GM20431 (cell line): ENCODE data around the gene RBPJ.

Experiments used
- in situ Hi-C: fragments of 300-500 bp; cut with MseI, MboI; formaldehyde crosslinking; loops from one replicate; pipeline ENCODE4 v1.15.0; 2020; ENCODE audit warnings: low sequenced_read_pairs; ENCODE audit not compliant: unreplicated experiment

RBPJ gene

DNA sequence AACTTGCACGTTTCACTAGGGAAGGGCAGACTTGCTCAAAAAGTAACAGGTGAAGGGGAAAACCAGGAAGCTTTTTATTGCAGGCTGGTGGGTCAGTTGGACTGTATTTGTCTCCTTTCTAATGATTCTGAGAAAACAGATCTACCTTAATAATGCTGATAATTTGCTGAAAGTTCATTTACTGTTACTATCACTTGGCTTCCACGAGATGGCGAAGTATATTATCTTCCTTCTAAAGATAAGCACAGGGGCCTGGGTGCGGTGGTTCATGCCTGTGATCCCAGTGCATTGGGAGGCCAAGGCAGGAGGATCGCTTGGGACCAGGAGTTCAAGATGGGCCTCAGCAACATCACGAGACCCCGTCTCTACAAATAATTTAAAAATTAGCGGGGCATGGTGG lies 153.1 kb downstream of the RBPJ start:
- in situ Hi-C loops: loop anchor here (25.0 kb wide), 1 partner anchor 263 kb away; no protein-coding TSS in a partner anchor

DNA sequence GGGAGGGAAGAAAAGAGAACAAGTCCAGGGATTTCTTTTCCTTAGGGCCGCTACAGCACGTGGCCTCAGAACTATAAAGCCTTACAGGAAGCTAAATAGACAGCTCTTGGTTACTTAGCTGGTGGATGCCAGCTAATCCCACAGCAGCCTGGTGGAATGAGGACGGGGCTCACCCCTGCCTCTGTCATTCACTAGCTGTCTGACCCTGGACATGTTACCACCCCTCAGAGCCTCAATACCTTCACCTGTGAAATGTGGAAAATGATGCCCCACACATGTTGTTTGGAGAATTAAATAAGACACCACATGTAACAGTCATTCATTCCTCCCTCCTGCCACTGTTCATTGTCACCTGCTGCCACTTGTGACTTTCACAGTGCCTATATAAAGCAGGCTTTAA lies 153.7 kb downstream of the RBPJ start:
- in situ Hi-C loops: loop anchor here (25.0 kb wide), 1 partner anchor 263 kb away; no protein-coding TSS in a partner anchor

DNA sequence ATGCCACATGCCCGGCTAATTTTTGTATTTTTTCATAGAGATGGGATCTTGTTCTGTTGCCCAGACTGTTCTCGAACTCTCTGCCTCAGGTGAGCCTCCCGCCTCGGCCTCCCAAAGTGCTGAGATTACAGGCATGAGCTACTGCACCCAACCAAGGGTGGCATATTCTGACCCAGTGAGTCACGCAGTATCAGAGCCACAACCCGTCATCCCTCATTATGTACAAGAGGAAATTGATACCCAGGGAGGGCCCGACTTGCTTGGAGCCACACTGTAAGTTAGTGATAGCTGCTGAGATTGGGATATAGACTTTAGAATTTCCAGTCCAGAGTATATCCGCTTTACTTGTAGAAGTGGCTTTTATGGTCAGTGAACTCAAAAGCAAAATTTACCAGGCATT lies 154.9 kb downstream of the RBPJ start:
- in situ Hi-C loops: no loop called here

DNA sequence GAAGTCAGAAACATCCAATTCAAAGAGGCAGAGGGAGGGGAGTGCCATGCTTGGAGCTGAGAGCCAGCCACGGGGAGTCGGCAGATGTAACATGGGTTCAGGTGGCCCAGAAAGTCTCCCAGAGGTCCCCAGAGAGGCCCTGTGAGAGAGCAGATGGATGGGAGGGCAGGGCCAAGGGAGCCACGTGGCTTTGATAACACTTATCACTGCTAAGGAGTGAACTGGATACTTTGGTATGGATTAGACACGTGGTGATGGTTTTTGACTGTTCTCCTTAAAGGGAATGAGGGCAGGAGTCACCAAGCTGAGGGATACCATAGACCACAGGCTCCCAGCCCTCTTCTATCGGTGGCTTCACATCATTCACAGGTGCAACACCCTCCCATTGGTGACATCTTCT lies 155.7 kb downstream of the RBPJ start:
- in situ Hi-C loops: no loop called here

DNA sequence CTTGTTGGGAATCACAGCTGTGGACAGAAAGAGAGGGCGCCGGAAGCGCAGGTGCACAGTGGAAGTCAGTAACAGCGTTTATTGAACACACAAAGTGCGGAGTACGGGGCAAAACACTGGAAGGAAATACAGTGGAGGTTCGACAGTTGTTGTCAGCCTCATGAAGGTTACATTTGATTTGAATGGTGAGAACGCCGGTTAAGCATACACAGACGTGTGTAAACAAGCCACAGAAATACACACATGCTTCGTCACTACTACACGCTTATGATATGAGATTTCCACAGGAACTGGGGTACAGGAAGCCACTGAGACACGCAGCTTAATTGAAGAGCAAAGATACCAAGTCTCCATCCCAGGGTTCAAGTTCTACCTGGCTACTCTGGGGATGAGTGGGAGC lies 157.5 kb downstream of the RBPJ start:
- in situ Hi-C loops: no loop called here

DNA sequence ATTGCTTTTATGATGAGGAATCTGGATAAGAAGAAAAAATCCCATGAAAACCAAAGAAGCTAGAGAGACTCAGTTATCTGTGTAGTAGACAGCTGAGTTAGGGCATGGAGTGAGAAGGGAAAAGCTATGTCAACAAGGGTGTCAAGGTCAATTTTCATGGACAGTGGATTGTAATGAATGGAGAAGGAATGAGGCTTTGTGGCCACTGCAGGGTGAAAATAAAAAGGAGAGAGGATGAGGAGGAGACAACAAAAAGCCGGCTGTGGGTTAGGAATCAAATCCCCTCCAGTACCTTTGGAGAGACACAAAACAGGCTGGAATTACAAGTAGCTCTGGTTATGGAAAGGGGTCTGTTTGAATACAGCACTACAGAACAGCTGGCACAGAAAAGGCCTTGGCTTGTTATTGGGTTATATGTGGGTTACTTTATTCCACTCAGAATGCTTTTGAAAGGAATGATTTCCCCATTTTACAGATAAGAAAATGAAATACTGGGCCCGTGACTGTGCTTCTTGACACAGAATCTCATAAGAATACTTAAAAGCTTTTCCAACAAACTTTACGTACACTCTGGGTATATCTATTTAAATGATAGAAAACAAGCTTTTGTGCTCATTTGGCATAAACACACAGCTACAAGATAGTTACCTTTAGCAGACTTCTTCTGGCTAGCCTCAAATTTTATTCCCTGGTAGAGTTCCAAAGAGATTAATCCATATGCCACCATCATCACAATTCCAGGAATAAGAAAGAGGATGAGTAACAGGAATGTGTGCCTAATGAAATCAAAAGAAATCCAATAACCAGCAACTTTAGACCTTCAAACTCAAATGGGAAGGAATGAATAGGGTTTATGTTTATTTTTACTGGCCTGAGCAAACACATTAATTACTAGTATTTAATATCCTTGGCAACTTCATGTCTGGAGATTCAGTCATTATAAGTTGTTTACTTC lies 162.0 kb downstream of the RBPJ start:
- in situ Hi-C loops: no loop called here

DNA sequence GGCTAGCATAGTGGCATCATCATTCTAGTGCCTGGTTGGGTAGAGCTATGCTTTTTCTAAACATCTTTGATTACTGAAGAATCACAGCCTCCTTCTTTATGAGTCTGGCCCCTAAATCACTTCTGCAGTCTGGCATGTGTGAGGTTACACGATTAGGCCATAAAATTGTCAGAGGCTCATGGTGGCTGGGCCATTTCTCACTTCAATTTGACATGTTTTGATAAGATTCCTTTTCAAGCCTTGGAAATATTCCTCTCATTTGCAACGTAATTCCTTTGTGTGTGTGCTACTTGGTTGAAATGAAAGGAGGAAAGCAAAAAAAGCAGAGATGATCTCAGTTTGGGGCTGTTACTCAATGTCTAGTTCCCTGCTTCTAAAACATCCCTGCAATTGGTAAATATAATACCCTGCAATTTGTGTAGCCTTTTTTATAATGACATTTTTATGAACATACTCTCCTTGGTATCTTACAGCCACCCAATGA lies 163.3 kb downstream of the RBPJ start:
- in situ Hi-C loops: no loop called here

DNA sequence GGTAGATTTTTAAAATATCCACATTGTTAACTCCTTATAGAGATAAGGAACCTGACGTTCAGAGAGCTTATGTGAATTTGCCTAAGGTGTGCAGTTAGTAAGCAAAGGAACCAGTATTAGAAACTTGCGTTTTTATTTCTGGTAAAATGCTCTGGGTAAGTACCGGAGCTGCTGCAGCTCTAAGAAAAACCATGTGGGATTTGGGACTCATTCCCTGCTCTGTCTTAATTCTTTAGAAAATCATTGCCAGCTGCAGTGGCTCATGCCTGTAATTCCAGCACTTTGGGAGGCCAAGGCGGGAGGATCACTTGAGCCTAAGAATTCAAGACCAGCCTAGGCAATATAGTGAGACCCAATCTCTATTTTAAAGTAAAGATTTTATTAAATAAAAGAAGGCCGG lies 163.7 kb downstream of the RBPJ start:
- in situ Hi-C loops: no loop called here
